HG03097 (cell line): Measurements from ENCODE around the gene NFKBIA.
"Not testable (repeated sequence)": the region's sequence is repeated elsewhere in the genome, so short reads cannot be mapped to it uniquely, and the experiment has no call there.

ENCODE experiments used
- ATAC-seq: cut with Tn5 transposase; IDR thresholded peaks from one replicate; pipeline ENCODE4 v1.9.1; 2021; ENCODE audit not compliant: unreplicated experiment, low FRiP score

NFKBIA gene

GRCh38 chr14:35370969-35371368, 33.6 kb downstream of the NFKBIA start:
- no peak for ATAC-seq

GRCh38 chr14:35369701-35370191, 34.8 kb downstream of the NFKBIA start:
- ATAC-seq = no peak

DNA sequence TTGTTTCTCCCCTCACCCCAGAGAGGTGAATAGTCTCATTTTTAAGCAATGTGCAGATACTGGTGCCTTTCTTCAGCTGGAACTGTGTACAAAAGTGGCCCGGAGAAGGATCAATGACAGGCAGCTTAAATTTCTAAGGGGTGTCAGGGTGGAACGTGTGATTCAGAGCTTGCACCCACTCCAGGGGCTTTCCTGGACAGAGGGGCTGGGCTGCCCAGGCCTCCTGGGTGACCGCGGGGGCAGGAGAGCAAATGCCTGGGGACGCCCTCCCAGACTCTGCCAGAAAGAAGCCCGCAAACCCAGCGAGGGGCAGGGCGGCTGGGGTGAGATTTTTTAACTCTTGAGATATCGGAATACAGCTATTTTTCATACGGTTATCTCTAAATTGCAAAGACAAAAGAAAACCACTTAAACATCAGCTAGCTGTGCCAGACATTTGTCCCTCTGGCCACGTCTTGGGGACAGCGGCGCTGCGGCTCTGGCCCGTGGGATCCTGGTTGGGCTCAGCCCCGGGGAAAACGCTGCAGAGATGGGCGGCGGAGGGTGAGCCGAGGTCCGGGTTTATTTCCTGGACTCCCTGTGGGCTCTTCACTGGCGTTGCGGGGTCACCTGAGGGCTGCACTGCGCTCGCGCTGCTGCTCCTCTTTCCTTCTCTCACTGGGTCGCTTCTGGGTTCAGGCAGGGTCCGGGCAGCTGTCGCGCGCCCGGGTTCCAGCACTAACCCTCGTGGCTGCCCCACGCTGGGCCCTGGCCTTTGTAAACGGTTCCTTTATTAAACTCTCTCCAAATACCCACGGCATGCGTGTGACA, 35.8 kb downstream of the NFKBIA start:
- no peak for ATAC-seq

GRCh38 chr14:35368139-35368460, 36.4 kb downstream of the NFKBIA start:
- no peak for ATAC-seq

- no peak for ATAC-seq
Observed at GRCh38 chr14:35367056-35367372, 37.5 kb downstream of the NFKBIA start.

GRCh38 chr14:35366521-35366976, 38.0 kb downstream of the NFKBIA start:
- ATAC-seq = no peak

- ATAC-seq = no peak
Observed at GRCh38 chr14:35366056-35366451, 38.5 kb downstream of the NFKBIA start.

GRCh38 chr14:35365130-35366055, 39.2 kb downstream of the NFKBIA start:
- ATAC-seq = no peak

DNA sequence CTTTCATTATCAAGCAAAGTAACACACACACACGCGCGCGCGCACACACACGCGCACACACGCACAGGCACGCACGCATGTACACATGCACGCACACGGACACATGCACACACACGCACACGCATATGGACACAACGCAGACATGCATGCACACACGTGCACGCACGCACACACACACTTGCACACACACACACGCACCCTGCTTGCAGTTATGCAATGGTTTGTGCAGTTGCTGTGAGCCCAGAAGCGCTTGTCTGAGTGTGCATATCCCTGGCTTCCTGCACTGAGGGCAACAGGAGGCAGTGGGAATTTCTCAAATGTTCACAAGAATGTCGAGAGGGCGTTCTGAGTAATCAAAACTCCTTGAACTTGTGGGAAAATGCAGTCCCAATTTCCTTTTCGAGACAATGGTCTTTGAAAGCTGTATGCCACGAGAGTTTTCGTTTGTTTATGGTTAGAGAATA, 41.6 kb downstream of the NFKBIA start:
- no peak for ATAC-seq

DNA sequence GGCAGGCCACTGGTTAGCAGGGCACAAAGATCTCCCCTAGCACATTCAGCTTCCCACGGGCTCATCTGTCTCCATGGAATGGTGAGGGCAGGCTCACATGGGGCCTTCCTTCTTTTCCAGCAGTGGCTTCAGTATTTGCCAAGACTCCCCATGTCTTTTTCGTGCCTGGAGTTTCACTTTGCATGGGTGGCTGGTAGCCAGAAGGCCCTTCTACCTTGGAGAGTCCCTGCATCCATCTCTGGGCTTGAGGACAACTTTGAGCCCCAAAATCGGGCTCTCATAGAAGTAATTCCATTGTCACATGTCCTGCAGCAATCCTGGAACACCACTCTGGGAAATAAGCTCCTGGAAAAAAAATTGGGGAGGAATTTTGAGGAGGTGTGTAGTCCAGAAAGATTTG, 42.1 kb downstream of the NFKBIA start:
- no peak for ATAC-seq

DNA sequence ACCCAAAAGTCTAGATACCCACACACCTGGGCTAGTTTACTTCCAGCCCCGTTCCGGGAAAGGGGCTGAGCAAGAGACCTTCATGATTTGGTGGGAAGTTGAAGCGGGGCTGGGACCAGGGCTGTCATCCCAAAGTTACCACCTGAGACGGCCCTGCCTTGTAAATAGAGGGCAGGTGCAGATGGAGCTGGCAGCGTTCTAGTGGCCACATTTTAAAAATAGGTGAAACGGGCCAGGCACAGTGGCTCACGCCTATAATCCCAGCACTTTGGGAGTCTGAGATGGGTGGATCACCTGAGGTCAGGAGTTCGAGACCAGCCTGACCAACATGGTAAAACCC, 43.4 kb downstream of the NFKBIA start:
- ATAC-seq = no peak

DNA sequence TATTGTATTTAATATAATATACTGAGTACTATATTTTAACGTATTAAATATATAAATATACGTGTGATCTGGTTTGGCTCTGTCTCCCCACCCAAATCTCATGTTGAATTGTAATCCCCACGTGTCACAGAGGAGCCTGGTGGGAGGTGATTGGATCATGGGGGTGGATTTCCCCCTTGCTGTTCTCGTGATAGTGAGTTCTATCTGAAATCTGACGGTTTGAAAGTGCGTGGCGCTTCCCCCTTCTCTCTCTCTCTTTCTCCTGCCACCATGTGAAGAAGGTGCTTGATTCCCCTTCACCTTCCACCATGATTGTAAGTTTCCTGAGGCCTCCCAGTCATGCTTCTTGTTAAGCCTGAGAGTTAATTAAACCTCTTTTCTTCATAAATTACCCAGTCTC, 44.9 kb downstream of the NFKBIA start:
- ATAC-seq = not testable (repeated sequence)

GRCh38 chr14:35355981-35356841, 48.3 kb downstream of the NFKBIA start:
- ATAC-seq = no peak

DNA sequence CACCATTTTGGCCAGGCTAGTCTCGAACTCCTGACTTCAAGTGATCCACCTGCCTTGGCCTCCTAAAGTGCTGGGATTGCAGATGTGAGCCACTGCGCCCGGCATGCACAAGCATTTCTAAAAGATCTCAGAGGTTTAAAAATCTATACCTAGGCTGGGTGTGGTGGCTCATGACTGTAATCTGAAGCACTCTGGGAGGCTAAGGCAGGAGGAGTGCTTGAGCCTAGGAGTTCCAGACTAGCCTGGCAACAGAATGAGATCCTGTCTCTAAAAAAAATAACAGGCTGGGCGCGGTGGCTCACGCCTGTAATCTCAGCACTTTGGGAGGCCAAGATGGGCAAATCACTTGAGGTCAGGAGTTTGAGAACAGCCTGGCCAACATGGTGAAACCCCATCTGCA, 49.3 kb downstream of the NFKBIA start:
- ATAC-seq = not testable (repeated sequence)

DNA sequence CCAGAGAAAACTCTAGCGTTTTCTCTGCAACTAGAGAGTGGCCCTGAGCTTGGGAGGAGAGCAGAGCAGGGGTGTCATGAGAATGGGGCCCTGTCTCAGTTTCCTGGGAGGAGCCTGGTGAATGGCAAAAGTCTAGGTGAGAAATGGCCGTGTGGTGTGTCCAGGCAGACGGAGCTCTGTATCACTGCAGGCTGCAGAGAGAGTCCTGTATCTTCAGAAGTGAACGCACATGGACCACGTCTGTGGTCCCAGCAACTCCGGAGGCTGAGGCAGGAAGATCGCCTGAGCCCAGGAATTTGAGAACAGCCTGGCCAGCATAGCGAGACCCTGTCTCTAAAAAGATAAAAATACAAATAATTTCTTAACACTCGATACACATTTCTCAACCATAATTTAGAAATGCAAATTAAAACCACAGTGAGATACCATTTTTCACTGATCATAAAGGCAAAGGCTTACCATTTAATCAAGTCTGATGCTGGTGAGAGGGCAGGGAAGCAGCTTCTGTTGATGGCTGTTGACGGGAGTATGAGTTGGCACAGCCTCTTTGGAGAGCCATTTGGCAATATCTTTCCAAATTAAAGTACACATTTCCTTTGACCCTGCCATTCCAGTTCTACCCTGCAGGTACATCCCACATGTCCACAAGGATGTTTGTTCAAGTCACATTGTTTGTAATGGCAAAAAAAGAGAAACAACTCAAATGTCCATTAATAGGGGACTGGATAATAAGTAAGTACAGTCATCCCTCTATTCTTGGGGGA, 51.0 kb downstream of the NFKBIA start:
- ATAC-seq = no peak

DNA sequence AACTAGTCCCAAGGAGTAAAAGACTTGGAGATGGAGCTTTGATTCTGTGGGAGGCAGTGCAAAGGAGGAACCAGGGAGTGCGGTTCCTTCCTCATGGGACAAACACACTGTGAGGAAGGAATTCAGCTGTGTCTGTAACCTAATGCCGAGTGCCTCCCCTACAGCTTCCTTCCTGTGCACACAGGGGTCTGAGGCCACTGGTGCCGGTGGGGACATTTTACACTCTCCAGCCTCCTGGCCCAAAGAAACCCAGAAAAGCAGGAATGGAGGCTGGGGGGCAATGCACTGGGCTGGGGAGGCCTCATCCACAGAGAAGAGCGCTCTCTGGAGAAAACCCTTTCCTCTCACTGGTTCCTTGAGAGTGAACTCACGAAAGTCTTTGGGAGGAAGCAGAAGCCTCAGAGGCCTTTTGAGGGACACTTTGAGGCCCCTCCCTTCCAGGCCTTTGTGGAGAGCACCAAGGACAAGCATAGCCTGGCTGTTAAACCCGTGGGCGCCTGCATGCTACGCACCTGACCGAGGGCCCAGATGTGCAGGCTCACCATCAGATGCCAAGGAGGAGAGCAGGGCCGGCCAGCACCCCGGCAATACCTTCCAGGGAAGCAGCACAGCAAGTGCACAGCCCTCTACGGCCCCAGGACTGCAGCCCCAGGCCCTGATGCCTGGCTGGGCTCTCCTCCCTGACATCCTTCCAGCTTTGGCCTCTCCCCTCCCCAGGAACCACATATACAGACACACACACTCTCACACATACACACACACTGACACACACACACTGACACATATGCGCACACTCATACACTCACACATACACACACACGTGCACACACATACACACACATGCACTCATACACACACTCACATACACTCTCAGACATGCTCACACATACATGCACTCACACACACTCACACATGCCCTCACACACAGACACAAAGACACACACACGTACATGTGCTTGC, 52.0 kb downstream of the NFKBIA start:
- no peak for ATAC-seq

DNA sequence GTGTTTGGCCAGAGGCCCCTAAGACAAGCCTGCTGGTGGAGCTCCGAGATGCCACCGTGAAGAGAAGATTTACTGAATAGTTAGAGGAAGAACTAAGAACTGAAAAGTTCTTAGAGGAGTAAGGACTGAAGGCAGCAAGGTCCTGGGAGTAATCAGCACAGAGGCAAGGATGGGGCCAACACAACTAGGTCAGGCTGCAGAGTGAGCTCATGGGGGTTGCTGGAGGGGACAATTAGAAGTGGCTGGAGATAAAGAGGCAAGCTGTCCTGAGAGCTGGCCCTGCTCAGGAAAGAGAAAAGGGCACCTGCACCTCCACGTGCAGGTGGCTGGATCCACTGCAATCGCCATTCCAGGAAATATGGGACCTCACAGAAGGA, 52.7 kb downstream of the NFKBIA start:
- ATAC-seq = no peak
